Amygdala (tissue), 56 donors: ENCODE results near the gene SPATA13.

Experiments
- DNase-seq, 56 donors: peaks; one replicate each; lab custom pipeline; 2025; lab: John Stamatoyannopoulos, UW

The SPATA13 gene

GRCh38 chr13:24218338-24218737, 57.8 kb downstream of the SPATA13 start:
- peak in 2 of 56 donors; percentile 22 to 41 for DNase-seq

GRCh38 chr13:24218977-24219376, 58.5 kb downstream of the SPATA13 start:
- DNase-seq: no peak

GRCh38 chr13:24220086-24220703, 59.7 kb downstream of the SPATA13 start:
- peak in 26 of 56 donors; percentile 11 to 88 (median 43) for DNase-seq

GRCh38 chr13:24221007-24221406, 60.5 kb downstream of the SPATA13 start:
- DNase-seq: peak in 2 of 56 donors; percentile 31 to 32

- DNase-seq: no peak
Measured at GRCh38 chr13:24222756-24223155, 62.2 kb downstream of the SPATA13 start.

- no peak for DNase-seq
Measured at GRCh38 chr13:24223341-24224231, 63.1 kb downstream of the SPATA13 start.

- no peak for DNase-seq
Measured at GRCh38 chr13:24224232-24224680, 63.7 kb downstream of the SPATA13 start.

- DNase-seq: peak in 9 of 56 donors; percentile 24 to 58 (median 29)
Measured at GRCh38 chr13:24225062-24225461, 64.5 kb downstream of the SPATA13 start.

GRCh38 chr13:24225930-24226329, 65.4 kb downstream of the SPATA13 start:
- no peak for DNase-seq

- no peak for DNase-seq
Measured at GRCh38 chr13:24226762-24227161, 66.2 kb downstream of the SPATA13 start.

GRCh38 chr13:24228852-24229458, 68.4 kb downstream of the SPATA13 start:
- peak in 11 of 56 donors; percentile 16 to 73 (median 42) for DNase-seq

- no peak for DNase-seq
Measured at GRCh38 chr13:24230428-24231072, 70.0 kb downstream of the SPATA13 start.

GRCh38 chr13:24231377-24231776, 70.9 kb downstream of the SPATA13 start:
- DNase-seq: no peak

GRCh38 chr13:24232037-24232436, 71.5 kb downstream of the SPATA13 start:
- no peak for DNase-seq

GRCh38 chr13:24232474-24232873, 72.0 kb downstream of the SPATA13 start:
- DNase-seq: no peak

GRCh38 chr13:24233351-24233901, 72.9 kb downstream of the SPATA13 start:
- DNase-seq: no peak

GRCh38 chr13:24234200-24234915, 73.8 kb downstream of the SPATA13 start:
- DNase-seq: no peak

- no peak for DNase-seq
Measured at GRCh38 chr13:24237356-24237755, 76.8 kb downstream of the SPATA13 start.

GRCh38 chr13:24241336-24241735, 80.8 kb downstream of the SPATA13 start:
- no peak for DNase-seq

GRCh38 chr13:24242100-24242499, 81.6 kb downstream of the SPATA13 start:
- no peak for DNase-seq
